Activated CD8-positive, alpha-beta T cell treated with anti-CD3 and anti-CD28 coated beads, Interleukin-2, amount 10 ng/mL, durations not matched to agents 7 days and 5 days (primary cell): ENCODE data around the gene XRN1. TPM values are rescaled to one million over a fixed set of nuclear protein-coding genes. Genes with fewer than 3 reads are reported as not detected.
"Not testable (repeated sequence)": the region's sequence is repeated elsewhere in the genome, so short reads cannot be mapped to it uniquely, and the experiment has no call there.

ENCODE experiments used
- ATAC-seq: fragments of 150-1000 bp; cut with Tn5 transposase; one replicate; pipeline ENCODE4 v1.10.0; 2021; ENCODE audit warnings: moderate library complexity
- CTCF ChIA-PET: fragments of 350-600 bp; sonication (Branson Sonifier 250); formaldehyde crosslinking; loops from one replicate; lab custom pipeline; 2021; ENCODE audit warnings: antibody characterized with exemption; lab: Charles Lee
- POLR2A ChIA-PET: fragments of 350-600 bp; sonication (Branson Sonifier 250); formaldehyde crosslinking; loops from one replicate; lab custom pipeline; 2021; ENCODE audit warnings: antibody characterized with exemption; lab: Charles Lee
- DNase-seq: peaks from one replicate; pipeline ENCODE4 v3.0.0-alpha.2; 2020
- H3K27ac Mint-ChIP-seq: one replicate; pipeline ENCODE4 v1.8.0; 2021; ENCODE audit warnings: mild to moderate bottlenecking, mixed read lengths
- H3K27me3 Mint-ChIP-seq: one replicate; pipeline ENCODE4 v1.8.0; 2021; ENCODE audit warnings: low read depth, mixed read lengths
- H3K36me3 Mint-ChIP-seq: one replicate; pipeline ENCODE4 v1.8.0; 2021; ENCODE audit warnings: low read depth, mixed read lengths
- H3K4me1 Mint-ChIP-seq: one replicate; pipeline ENCODE4 v1.8.0; 2021; ENCODE audit warnings: low read depth, mixed read lengths
- H3K4me3 Mint-ChIP-seq: one replicate; pipeline ENCODE4 v1.8.0; 2021; ENCODE audit warnings: mild to moderate bottlenecking, mixed read lengths
- H3K9me3 Mint-ChIP-seq: one replicate; pipeline ENCODE4 v1.8.0; 2022; ENCODE audit warnings: mixed read lengths; ENCODE audit not compliant: insufficient read depth
- total RNA-seq, 2 experiments: library from RNA; stranded (reverse); gene quantifications; one replicate each; pipeline ENCODE4 v1.2.3, GENCODE V29; 2021

Gene XRN1
- total RNA-seq, 2 experiments from 2014 or later, result 58.0 to 59.6 TPM

DNA sequence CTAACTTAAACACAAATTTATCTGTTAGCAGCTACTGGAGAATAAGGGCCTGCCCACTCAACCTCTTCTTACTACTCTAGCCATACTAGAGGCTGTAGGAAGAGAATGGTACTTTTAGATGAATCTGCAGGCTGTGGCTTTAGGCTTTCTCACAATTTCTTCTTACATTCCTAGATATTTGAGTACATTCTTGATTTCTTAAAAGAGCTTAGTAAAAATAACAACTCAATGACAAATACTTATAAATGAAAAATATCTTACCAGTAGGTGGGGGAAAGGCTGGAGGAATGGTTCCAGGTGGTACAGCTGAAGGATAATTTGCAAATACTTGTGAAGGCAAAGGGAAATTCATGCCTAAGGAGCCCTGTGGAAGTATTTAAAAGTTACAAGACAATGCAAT is 129.5 kb downstream of the XRN1 start:
- DNase-seq (no peak), ATAC-seq (no peak)
- Mint-ChIP-seq H3K4me1 (no peaks in the 10 kb centered on the region), H3K4me3 (no peak overlapping the region), H3K36me3 (peaks cover 53% of the 10 kb centered on the region), H3K9me3 (no peaks in the 10 kb centered on the region), H3K27me3 (no peaks in the 10 kb centered on the region), H3K27ac (no peak overlapping the region)
- CTCF ChIA-PET, result no interaction called here
- POLR2A ChIA-PET, result no interaction called here

DNA sequence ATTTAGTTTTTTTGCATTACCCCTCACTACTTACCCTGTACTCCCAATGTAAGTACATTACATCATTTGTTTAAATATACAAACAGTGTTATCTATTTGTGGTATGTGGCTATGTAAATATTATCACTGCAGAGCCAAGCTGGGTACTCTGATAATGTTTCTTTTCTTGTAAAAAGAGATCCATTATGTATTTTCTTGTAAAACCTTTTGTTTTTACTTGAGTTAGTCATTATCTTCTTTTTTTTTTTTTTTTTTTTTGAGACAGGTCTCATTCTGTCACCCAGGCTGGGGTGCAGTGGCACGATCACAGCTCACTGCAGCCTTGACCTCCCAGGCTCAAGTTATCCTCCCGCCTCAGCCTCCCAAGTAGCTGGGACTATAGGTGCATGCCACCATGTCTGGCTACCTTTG is 131.9 kb downstream of the XRN1 start:
- H3K27me3 Mint-ChIP-seq, ATAC-seq, DNase-seq, H3K9me3 Mint-ChIP-seq, H3K27ac Mint-ChIP-seq, H3K4me3 Mint-ChIP-seq, CTCF ChIA-PET, POLR2A ChIA-PET, H3K4me1 Mint-ChIP-seq: not testable (repeated sequence)
- peaks cover 56% of the 10 kb centered on the region for H3K36me3 Mint-ChIP-seq

DNA sequence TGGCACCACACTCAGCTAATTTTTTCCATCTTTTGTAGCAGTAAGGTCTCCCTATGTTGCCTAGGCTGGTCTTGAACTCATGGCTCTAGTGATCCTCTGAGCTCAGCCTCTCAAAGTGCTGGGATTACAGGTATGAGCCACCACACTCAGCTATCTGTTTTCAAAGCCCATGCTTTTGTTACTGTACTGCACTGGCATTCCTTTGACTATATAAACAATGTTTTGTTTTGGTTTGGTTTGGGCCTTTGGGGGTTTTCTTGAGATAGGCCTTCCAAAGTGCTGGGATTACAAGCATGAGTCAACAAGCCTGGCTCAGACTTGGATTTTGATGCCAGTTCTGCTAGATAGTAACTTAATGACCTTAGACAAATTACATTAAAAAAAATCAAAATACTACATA is 132.8 kb downstream of the XRN1 start:
- ChIA-PET CTCF (no interaction called here), POLR2A (no interaction called here)
- Mint-ChIP-seq H3K4me3 (no peak overlapping the region), H3K36me3 (peaks cover 56% of the 10 kb centered on the region), H3K27me3 (no peaks in the 10 kb centered on the region), H3K9me3 (no peaks in the 10 kb centered on the region), H3K27ac (no peak overlapping the region), H3K4me1 (no peaks in the 10 kb centered on the region)
- ATAC-seq, result no peak
- DNase-seq, result no peak

DNA sequence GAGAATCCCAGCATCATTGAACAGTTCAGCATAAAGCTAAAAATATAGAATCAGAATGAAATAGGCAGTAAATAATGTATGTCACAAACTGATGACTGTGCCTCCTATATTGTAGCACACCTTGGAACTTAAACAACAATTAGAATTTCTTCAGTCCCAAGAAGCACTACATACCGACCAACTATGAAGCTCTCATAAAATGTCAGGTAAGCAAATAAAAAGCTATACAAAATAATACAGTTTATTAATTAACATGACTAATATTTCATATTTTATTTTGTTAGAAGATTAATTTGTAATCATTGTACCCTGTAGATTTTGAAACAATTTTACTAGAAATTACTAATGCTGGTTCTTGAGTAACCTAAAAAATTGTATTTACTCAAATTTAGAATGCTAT is 137.4 kb downstream of the XRN1 start:
- no peak overlapping the region for H3K4me3 Mint-ChIP-seq
- ChIA-PET POLR2A (no interaction called here), CTCF (no interaction called here)
- no peaks in the 10 kb centered on the region for H3K27me3 Mint-ChIP-seq
- no peaks in the 10 kb centered on the region for H3K4me1 Mint-ChIP-seq
- ATAC-seq (no peak), DNase-seq (no peak)
- peaks cover 53% of the 10 kb centered on the region for H3K36me3 Mint-ChIP-seq
- H3K27ac Mint-ChIP-seq, result no peak overlapping the region
- no peaks in the 10 kb centered on the region for H3K9me3 Mint-ChIP-seq

DNA sequence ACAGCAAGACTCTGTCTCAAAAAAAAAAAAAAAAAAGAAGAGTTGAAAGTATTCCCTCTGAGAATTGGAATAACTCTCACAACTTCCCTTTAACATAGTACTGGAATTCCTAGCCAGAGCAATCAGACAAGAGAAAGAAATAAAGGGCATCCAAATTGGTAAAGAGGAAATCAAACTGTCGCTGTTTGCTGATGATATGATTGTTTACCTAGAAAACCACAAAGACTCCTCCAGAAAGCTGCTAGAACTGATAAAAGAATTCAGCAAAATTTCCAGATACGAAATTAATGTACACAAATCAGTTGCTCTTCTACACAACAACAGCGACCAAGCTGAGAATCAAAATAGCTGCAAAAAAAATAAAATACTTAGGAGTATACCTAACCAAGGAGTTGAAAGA is 145.0 kb downstream of the XRN1 start:
- CTCF ChIA-PET, H3K27ac Mint-ChIP-seq, H3K4me1 Mint-ChIP-seq, H3K4me3 Mint-ChIP-seq, POLR2A ChIA-PET, DNase-seq, H3K27me3 Mint-ChIP-seq, ATAC-seq: not testable (repeated sequence)
- Mint-ChIP-seq H3K36me3 (peaks cover 60% of the 10 kb centered on the region), H3K9me3 (peaks cover 33% of the 10 kb centered on the region)

DNA sequence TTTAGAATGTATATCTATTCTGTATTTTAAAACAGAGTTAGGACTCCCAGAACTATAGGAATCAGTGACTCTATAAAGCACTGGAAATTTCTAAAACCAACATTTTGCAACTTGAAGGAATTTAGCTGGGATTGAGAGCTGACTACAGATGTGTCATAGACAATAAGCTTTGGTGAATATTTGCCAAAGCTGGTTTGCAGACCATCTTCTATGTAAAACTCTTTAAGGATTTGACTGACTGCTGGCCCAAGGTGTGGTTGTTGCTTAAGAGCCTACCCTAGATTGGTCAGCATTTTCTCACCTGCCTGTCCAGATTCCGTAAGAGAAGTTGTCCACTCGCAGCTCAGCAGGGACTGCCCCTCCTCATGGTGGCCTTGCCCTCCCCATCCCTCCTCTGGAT is 149.2 kb downstream of the XRN1 start:
- H3K4me3 Mint-ChIP-seq, result no peak overlapping the region
- H3K9me3 Mint-ChIP-seq, result peaks cover 19% of the 10 kb centered on the region
- ChIA-PET POLR2A (no interaction called here), CTCF (interaction anchor here (0.6 to 0.9 kb wide), 2 partner anchors 174 to 690 kb away, joined by 3 read pairs; no protein-coding TSS in a partner anchor)
- H3K4me1 Mint-ChIP-seq, result no peaks in the 10 kb centered on the region
- DNase-seq (no peak), ATAC-seq (no peak)
- H3K36me3 Mint-ChIP-seq, result peaks cover 26% of the 10 kb centered on the region
- H3K27ac Mint-ChIP-seq, result peak overlapping the region; percentile 37
- no peaks in the 10 kb centered on the region for H3K27me3 Mint-ChIP-seq

DNA sequence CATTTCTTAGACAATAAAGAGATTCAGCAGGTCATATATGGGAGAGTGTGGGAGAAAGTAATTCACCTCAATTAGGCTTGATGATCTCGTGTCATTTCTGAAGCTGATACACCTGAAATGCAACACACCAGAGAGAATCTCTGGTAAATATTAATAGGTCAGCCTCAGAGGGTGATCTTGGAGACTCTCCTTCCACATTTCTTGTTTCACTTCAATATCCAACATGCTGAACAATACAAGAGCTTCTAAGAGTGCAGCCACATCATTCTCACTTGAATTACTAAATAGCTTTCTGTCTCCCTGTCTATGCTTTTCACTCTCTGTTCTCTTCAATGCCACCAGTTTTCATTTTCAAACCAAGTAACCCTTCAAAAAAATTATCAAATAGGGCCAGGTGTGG is 151.3 kb downstream of the XRN1 start:
- Mint-ChIP-seq H3K4me1 (no peaks in the 10 kb centered on the region), H3K9me3 (peaks cover 8% of the 10 kb centered on the region), H3K36me3 (peaks cover 11% of the 10 kb centered on the region), H3K27ac (no peak overlapping the region), H3K4me3 (no peak overlapping the region), H3K27me3 (no peaks in the 10 kb centered on the region)
- ChIA-PET POLR2A (no interaction called here), CTCF (interaction anchor here (1.0 kb wide), 1 partner anchor 291 kb away, joined by 4 read pairs; no protein-coding TSS in a partner anchor)
- DNase-seq (no peak), ATAC-seq (no peak)

DNA sequence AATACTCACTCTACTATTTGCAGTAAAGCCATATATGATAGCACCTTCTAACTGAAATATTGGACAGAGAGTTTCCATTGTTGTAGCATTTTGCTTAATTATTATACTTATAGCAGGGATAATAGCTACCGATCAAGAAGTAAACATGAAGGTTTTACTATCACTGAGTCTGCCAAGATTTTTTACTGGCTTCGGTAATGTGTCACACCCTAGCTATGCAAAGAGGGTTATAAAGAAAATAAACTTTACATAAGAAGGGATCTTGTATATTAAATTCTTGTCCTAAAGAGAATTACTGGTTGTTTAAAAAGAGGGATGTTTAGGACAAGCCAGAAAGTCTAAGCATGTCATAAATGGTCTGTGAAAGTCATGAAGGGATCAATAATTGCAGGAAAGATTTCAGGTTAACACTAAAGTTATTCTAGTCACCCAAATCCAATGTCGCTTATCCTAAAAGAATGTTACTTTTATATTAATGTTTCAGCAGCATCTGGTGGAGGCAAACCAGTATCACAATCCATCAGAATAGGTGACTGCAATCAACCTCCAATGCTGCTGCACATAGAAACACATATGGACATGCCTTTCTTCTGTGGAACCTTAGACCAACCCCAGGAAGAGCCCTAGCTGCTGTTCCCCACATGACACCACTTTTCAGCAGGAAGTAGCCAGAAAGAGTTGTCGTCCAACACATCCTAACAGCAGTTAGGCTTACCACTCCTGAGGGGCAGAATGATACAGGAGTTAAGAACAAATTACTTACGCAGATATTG is 159.8 kb downstream of the XRN1 start:
- no peak for ATAC-seq
- H3K27ac Mint-ChIP-seq, result no peak overlapping the region

DNA sequence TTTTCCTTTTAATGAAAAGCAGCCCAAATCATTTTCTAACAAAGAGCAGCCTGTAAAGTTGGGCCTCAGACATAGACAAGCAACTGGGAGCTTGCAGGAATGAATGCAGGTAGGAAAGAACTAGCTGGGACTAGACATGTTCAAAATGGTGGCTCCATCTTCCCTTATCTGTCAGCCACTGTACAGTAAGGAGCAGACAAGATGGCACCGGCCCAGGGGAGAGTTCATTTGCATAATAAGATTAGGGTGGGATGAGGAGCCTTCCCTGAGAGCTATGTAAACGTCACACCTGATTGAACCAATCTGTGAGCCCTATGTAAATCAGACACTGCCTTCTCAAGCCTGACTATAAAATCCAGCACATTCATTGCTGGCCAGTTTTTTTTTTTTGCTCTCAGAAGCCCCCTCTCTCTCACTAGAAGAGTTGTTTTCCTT is 162.7 kb downstream of the XRN1 start:
- DNase-seq (no peak), ATAC-seq (no peak)
- no peaks in the 10 kb centered on the region for H3K27me3 Mint-ChIP-seq
- peaks cover 6% of the 10 kb centered on the region for H3K4me1 Mint-ChIP-seq
- POLR2A ChIA-PET, result no interaction called here
- peaks cover 24% of the 10 kb centered on the region for H3K9me3 Mint-ChIP-seq
- H3K27ac Mint-ChIP-seq, result no peak overlapping the region
- CTCF ChIA-PET, result no interaction called here
- H3K36me3 Mint-ChIP-seq, result peaks cover 9% of the 10 kb centered on the region
- no peak overlapping the region for H3K4me3 Mint-ChIP-seq

More for the DNA sequence above, 159.8 kb downstream of the XRN1 start:
- no peaks in the 10 kb centered on the region for H3K4me1 Mint-ChIP-seq
- H3K27me3 Mint-ChIP-seq, result no peaks in the 10 kb centered on the region
- ChIA-PET POLR2A (no interaction called here), CTCF (no interaction called here)
- peaks cover 24% of the 10 kb centered on the region for H3K9me3 Mint-ChIP-seq
- H3K4me3 Mint-ChIP-seq, result no peak overlapping the region
- no peak for DNase-seq
- H3K36me3 Mint-ChIP-seq, result peaks cover 10% of the 10 kb centered on the region

DNA sequence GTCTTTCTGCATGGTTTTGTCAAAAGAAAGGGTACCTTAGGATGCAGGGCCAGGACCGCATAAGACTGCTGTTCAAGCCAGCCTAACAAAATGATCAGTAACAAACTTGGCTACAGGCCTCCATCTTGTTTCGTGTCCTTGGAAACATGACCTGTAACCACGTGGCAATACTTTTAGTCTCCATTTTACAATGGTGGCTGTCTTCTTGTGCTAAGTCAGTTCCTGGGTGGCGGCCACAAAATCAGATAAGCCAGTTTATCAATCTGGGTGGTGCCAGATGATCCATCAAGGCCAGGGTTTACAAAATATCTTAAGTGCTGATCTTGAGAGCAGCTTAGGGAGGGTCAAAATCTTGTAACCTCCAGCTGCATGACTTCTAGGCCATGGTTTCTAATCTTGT is 165.3 kb downstream of the XRN1 start:
- Mint-ChIP-seq H3K36me3 (peaks cover 1% of the 10 kb centered on the region), H3K4me1 (peaks cover 10% of the 10 kb centered on the region), H3K27me3 (no peaks in the 10 kb centered on the region), H3K27ac (no peak overlapping the region), H3K9me3 (peaks cover 8% of the 10 kb centered on the region), H3K4me3 (no peak overlapping the region)
- ChIA-PET CTCF (interaction anchor here (0.7 to 2.0 kb wide), 8 partner anchors 12 to 320 kb away, joined by 3 to 7 read pairs (median 4); no protein-coding TSS in a partner anchor), POLR2A (no interaction called here)
- DNase-seq (no peak), ATAC-seq (no peak)

DNA sequence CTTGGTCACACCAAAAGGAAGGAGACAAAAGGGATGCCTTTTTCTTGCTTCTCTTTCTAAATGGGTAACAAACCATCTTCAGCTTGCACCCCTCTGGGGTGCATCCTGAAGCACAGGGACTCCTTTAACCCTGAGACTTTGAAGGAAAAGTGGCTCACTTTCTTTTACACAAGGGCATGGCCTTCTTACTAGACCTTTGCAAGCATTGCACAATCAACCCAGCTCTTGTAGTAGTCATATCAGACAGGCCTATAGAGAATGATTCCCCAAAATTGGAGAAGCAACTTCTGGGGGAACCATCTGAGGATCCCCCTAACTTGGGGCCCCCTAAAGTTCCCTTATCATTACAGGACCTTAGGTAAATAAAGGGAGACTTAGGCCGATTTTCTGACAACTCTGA is 166.4 kb downstream of the XRN1 start:
- DNase-seq, result no peak
- ATAC-seq, result no peak
- no peaks in the 10 kb centered on the region for H3K36me3 Mint-ChIP-seq
- no peak overlapping the region for H3K27ac Mint-ChIP-seq
- ChIA-PET POLR2A (no interaction called here), CTCF (interaction anchor here (0.8 to 2.0 kb wide), 4 partner anchors 11 to 319 kb away, joined by 3 to 7 read pairs (median 6); no protein-coding TSS in a partner anchor)
- no peaks in the 10 kb centered on the region for H3K9me3 Mint-ChIP-seq
- no peak overlapping the region for H3K4me3 Mint-ChIP-seq
- peaks cover 10% of the 10 kb centered on the region for H3K4me1 Mint-ChIP-seq
- no peaks in the 10 kb centered on the region for H3K27me3 Mint-ChIP-seq

DNA sequence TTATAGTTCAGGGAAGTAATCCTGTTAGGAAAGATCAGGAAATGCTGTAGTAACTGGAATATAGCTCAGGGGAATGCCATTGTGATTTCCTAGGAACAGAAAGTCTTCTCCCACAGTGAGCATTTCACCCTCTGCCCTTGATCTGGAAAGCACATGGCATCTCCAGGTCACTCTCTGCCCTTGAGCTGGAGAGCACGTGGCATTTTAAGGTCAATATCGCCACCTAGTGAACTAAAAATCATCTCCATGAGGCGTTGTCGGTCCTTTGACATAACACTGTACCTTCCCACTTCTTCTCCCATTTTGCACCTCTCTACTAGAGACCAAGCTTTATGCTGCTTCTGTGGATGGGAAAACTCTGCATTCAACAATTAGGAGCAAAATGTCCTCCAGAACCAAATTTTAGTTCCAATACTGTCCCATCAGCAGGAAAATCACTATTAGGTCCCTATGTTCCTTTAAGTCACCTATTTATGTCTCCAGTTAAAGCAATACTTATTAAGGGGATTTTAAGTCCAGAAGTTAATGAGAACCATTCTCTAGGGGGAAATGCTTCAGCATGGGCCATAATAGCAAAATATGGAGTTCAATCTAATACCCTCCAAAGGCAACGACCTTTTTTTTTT is 167.8 kb downstream of the XRN1 start:
- ATAC-seq, result peak; percentile 94
- Mint-ChIP-seq H3K4me1 (peaks cover 21% of the 10 kb centered on the region), H3K27me3 (no peaks in the 10 kb centered on the region), H3K4me3 (no peak overlapping the region), H3K36me3 (no peaks in the 10 kb centered on the region), H3K27ac (no peak overlapping the region), H3K9me3 (no peaks in the 10 kb centered on the region)
- peak; percentile 63 for DNase-seq
- ChIA-PET POLR2A (no interaction called here), CTCF (interaction anchor here (0.6 to 1.8 kb wide), 20 partner anchors 10 to 1020 kb away, joined by 3 to 20 read pairs (median 3); partner anchors contain the start of gene RNF7)
